ENCODE measurements around the gene NUDT17. TPM values are rescaled to one million over a fixed set of nuclear protein-coding genes. Genes with fewer than 3 reads are reported as not detected.

NUDT17 gene
- total RNA-seq, 1 donor from 2014 or later = 2.8 TPM

DNA sequence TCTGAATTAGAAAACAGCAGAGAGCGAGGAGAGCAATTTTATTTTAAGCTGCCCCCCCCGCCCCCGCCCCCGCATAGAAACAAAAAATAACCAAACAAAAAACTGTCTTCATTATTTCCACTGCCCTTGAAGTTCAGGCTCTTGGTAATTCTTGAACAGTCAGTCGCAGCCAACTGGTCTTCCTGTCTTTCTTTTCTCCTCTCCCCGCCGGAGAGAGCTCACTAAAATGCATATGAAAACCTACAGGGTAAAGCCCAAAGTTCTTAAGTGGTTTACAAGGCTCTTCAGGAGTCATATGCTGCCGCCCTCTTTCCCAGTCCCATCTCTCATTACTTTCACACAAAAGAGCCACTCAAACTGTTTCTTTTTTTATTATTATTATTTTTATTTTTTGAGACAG lies 41.4 kb downstream of the NUDT17 start:
- intact Hi-C loops (cut with micrococcal nuclease) = no loop called here

DNA sequence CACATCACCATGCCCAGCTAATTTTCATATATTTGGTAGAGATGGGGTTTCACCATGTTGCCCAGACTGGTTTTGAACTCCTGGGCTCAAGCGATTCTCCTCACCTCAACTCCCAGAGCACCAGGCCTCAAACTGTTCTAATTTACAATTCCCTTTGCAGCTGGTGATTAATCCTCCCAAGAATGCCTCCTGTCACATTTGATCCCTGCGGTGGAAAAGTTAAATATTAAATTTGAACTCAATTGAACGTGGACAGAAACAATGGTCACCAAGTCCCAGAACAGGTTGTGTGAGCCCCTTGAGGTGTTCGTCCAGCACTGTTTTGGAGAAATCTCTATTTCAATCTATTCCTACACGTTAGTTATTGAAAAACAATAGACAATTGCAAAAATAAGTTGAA lies 42.2 kb downstream of the NUDT17 start:
- intact Hi-C loops (cut with micrococcal nuclease) = no loop called here

DNA sequence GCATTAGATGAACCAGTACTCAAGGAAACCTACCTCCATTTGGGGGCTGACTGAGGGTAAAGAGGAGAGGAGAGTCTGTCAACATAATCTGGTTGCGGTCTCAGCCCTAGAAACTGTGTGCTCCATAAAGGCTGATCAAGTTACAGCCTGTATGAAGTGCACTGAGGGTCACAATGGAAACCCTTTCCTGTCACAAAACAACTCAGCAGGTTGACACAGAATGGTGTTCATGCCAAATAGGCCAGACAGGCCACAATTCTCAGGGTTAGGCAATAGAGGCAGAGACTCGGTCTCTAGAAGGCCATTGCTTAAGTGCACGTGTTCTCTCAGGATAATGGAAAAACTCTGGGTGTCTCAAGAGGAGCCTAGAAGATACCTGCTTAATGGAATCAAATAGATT lies 44.3 kb downstream of the NUDT17 start:
- intact Hi-C loops (cut with micrococcal nuclease) = no loop called here

DNA sequence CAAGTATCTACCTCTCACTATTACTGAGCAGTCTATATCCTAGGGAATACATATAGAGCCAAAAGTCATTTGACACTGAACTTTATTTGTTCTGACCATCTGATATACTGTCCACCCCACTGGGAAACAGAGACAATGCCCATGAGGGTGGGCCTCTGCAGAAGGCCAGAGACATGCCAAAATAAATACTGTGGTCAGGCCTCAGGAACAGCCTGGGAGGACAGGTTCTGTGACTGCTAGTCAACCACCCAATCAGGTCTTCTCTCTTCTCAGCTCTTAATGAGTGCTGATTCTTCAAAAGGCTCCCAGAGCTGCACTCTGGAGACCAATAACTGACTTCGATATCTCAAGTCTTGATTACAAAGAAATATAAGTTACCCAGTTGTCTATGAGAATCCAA lies 45.7 kb downstream of the NUDT17 start:
- intact Hi-C loops (cut with micrococcal nuclease) = no loop called here

DNA sequence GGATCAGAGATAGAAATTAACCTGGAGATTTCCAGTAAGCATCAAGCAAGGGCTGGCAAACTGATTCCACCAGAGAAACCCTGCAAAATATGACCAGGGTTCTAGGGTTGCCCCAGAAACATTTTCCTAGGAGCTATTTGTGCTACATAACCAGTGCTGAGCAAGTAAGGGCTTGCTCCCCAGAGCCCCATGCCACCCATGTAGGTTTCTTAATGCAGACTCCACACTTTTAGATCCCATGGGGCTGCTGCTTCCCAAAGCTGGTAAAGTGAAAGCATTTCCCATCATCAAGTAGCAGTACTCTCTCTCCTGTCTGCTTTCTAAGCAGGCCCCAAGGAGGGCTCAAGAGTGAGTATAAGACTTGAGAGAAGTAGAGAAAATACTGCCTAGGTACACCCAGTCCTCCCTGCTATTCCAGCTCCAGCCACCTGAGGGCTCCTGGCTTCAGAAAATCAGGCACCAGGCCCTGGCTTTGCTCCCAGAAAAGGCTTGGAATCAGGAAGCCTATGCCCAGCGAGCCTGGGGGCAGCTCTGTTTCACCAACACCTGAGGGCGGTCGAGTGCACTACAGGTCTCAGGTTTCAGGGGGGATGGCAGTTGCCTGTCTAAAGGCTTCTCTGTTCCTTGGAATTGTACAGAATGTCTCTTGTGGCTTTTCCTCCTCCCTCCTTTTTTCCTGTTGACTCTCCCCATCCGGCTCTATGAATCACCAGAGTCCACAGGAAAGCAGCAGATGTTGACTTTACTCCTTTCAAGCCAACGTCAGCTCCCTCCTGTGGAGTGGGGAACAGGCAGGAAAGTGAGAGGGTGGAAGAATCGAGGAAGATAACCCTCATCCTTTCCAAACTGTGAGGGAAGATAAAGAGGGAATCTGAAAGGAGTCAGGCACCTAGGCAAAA lies 46.4 kb downstream of the NUDT17 start:
- intact Hi-C loops (cut with micrococcal nuclease) = no loop called here

DNA sequence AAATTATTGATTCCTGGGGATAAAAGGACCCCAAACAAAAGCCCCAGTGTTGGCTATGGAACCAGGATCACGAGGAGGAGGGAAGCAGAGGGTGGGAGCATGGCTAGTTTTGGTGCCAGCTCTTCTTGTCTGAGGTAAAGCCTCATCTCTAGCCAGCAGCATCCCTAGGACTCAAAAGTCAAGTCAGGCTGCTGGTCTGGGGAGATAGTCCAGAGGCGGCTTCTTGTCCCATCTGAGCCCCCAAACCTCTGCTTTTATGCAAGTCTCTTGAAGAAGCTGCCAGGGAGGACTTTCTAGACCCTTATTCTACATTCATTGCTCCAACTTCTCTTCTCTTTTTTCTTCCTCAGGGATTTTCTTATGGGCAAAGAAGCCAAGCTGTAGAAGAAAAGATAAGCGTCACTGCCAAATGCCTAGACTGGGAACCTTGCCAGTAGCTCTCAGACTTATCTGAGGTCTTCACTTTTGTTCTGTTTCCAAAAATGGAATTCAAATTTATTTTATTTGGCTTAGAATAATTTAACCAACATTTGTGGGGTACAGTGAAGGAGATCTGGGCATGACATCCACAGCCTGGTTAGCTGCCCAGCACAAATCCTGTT lies 47.2 kb downstream of the NUDT17 start:
- intact Hi-C loops (cut with micrococcal nuclease) = no loop called here

DNA sequence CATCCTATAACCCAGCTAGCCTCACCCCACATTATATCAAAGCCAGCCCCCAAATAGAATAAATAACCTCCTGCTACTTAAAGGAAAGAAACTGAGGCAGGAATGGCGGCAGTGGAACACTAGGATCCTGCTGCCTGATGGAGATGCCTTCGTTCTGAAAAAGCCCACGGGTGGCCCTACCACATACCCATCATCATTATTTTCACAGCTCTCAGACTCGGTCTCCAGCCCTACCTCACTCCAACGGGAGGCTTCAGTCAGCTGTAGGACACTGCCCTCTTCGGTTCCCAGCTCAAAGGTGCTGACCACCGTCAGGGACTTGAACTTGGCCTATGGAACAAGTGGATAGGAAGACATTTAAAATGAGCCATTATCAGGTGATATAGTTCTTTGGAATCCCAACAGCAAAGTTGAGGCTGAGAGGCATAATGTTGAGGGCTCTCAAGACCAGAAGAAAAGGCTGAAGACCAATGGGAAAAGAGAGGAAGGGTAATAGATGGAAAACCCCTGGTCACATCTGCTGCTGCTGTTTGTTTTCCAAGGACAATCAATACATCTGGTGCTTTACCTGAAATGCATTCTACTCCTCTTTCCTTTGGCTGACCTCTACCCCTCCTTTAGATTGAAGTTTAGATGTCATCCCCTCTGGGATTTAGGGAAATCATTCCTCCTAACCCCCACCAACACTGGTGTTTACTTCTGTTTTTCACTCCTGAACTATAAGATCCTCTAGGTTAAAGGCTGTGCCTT lies 48.1 kb downstream of the NUDT17 start:
- intact Hi-C loops (cut with micrococcal nuclease) = no loop called here

DNA sequence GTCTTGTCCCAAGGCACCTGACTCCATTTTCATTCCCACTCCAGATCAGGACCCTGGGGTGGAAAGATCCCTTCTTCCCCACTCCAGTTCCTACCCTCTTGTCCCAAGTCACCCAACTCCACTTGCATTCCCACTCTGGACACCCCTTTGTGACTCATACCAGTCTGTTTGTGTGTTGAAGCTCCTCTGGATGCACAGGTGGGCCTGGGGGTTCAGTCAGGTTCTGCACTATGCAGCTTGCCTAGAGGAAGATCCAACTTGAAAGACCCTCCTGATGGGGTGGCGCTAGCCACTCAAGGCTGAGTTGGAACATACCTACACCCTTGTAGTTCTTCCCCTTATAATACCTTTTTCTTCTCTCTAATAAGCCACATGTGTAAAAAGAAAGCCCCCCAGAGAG lies 50.0 kb downstream of the NUDT17 start:
- intact Hi-C loops (cut with micrococcal nuclease) = no loop called here

DNA sequence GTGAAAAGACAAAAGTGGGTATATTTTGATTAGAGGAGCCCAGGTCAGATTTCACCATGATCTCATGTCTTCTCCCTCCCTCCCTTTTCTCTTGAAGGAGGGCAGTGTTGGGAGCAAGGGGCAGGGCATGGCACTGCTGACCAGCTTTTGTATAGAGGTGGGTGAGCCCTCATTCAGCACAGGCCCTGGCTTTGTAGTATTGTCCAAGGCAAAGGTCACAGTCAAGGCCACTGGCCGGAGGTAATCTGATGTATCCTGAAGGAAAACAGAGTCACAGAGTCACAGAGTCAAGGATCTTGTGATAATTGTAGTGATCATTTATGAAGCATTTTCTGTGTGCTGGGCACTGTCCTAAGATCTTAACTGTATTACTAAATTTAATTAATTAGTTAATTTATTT lies 52.5 kb downstream of the NUDT17 start:
- intact Hi-C loops (cut with micrococcal nuclease) = no loop called here

Other genes starting within 250 kb of the NUDT17 start
- 33.6 and 36.4 TPM in 2 replicates for gene GPR89A, start 237.6 kb upstream of the NUDT17 start, total RNA-seq
- gene PDZK1, start 138.3 kb upstream of the NUDT17 start, total RNA-seq = 0.27 and 0.36 TPM in 2 replicates
- gene CD160, start 126.1 kb upstream of the NUDT17 start, total RNA-seq = 0.25 TPM in 1 of 2 replicates, not detected in the other
- gene RNF115, start 21.5 kb upstream of the NUDT17 start, total RNA-seq = 14.8 and 16.4 TPM in 2 replicates
- gene POLR3C, start 21.4 kb upstream of the NUDT17 start, total RNA-seq = 33.0 and 35.2 TPM in 2 replicates
- gene PIAS3, start 13.5 kb downstream of the NUDT17 start, total RNA-seq = 20.5 and 21.3 TPM in 2 replicates
- 0.48 and 0.66 TPM in 2 replicates for gene ANKRD35, start 40.2 kb downstream of the NUDT17 start, total RNA-seq
- 1.1 and 1.5 TPM in 2 replicates for gene ITGA10, start 64.4 kb downstream of the NUDT17 start, total RNA-seq
- 29.8 and 31.3 TPM in 2 replicates for gene PEX11B, start 73.1 kb downstream of the NUDT17 start, total RNA-seq
- 199 and 205 TPM in 2 replicates for gene RBM8A, start 81.9 kb downstream of the NUDT17 start, total RNA-seq
- gene LIX1L, start 112.4 kb downstream of the NUDT17 start, total RNA-seq = 39.3 and 41.5 TPM in 2 replicates
- gene ANKRD34A, start 118.9 kb downstream of the NUDT17 start, total RNA-seq = 1.2 and 1.3 TPM in 2 replicates
- 20.8 and 21.8 TPM in 2 replicates for gene POLR3GL, start 119.1 kb downstream of the NUDT17 start, total RNA-seq
- 226 and 231 TPM in 2 replicates for gene TXNIP, start 150.9 kb downstream of the NUDT17 start, total RNA-seq
- gene HJV, start 176.1 kb downstream of the NUDT17 start, total RNA-seq = not detected in 2 replicates